DOHH2 (cell line): ENCODE data around the gene TWIST2.

ENCODE experiments used
- H3F3A ChIP-seq: fragments of 200-600 bp; sonication (generic), shearing (Covaris generic); 2 replicates; pipeline ENCODE4 v1.6.0; 2016; ENCODE audit warnings: antibody characterized with exemption, mild to moderate bottlenecking; ENCODE audit not compliant: control insufficient read depth, insufficient read depth
- H3K27ac ChIP-seq: fragments of 200-600 bp; sonication (generic); 2 replicates; pipeline ENCODE4 v1.5.1; 2014; ENCODE audit warnings: low read depth, mild to moderate bottlenecking, low read length, moderate library complexity
- H3K27me3 ChIP-seq: fragments of 200-600 bp; sonication (generic); 2 replicates; pipeline ENCODE4 v1.6.1; 2014; ENCODE audit warnings: mild to moderate bottlenecking, low read length, mixed read lengths; ENCODE audit not compliant: control insufficient read depth
- H3K36me3 ChIP-seq: fragments of 200-600 bp; sonication (generic); 2 replicates; pipeline ENCODE4 v1.6.1; 2014; ENCODE audit warnings: mild to moderate bottlenecking, low read length, moderate library complexity, mixed read lengths; ENCODE audit not compliant: control insufficient read depth
- H3K4me1 ChIP-seq: fragments of 200-600 bp; sonication (generic); 2 replicates; pipeline ENCODE4 v1.6.1; 2014; ENCODE audit warnings: mild to moderate bottlenecking, low read length, mixed read lengths; ENCODE audit not compliant: control insufficient read depth
- H3K4me2 ChIP-seq: fragments of 200-600 bp; sonication (generic); 2 replicates; pipeline ENCODE4 v1.6.0; 2014; ENCODE audit warnings: mild to moderate bottlenecking, low read length, moderate library complexity
- H3K4me3 ChIP-seq: fragments of 200-600 bp; sonication (generic); 2 replicates; pipeline ENCODE4 v1.5.1; 2014; ENCODE audit warnings: mild to moderate bottlenecking, low read length, mixed read lengths
- H3K79me2 ChIP-seq: fragments of 200-600 bp; sonication (generic); 2 replicates; pipeline ENCODE4 v1.6.1; 2014; ENCODE audit warnings: mild to moderate bottlenecking, low read length, mixed read lengths; ENCODE audit not compliant: control insufficient read depth
- H3K9me2 ChIP-seq: fragments of 200-600 bp; sonication (generic); replicated peaks from 2 replicates; pipeline ENCODE4 v1.6.1; 2014; ENCODE audit warnings: mild to moderate bottlenecking, low read length, mixed read lengths; ENCODE audit not compliant: control insufficient read depth
- H3K9me3 ChIP-seq: fragments of 200-600 bp; sonication (generic); 2 replicates; pipeline ENCODE4 v1.6.1; 2014; ENCODE audit warnings: antibody characterized with exemption, low read length, mixed read lengths; ENCODE audit not compliant: control insufficient read depth, insufficient read depth
- H4K20me1 ChIP-seq: fragments of 200-600 bp; sonication (generic); 2 replicates; pipeline ENCODE4 v1.6.0; 2014; ENCODE audit warnings: low read depth, mild to moderate bottlenecking, antibody characterized with exemption, low read length, moderate library complexity; ENCODE audit not compliant: control insufficient read depth, insufficient read depth
- EZH2phosphoT487 ChIP-seq: fragments of 200-600 bp; sonication (generic); IDR thresholded peaks from 2 replicates; pipeline ENCODE4 v1.6.1; 2017; ENCODE audit warnings: borderline replicate concordance, mild to moderate bottlenecking, antibody characterized with exemption, low read length, moderate library complexity, mixed read lengths
- TF ChIP-seq, protein P1 (sequence below): fragments of 200-600 bp; sonication (generic); IDR thresholded peaks from one replicate; pipeline ENCODE4 v1.5.1; 2014; ENCODE audit warnings: antibody characterized with exemption, mild to moderate bottlenecking, low read depth, low read length; ENCODE audit not compliant: poor library complexity, severe bottlenecking

The TWIST2 gene

DNA sequence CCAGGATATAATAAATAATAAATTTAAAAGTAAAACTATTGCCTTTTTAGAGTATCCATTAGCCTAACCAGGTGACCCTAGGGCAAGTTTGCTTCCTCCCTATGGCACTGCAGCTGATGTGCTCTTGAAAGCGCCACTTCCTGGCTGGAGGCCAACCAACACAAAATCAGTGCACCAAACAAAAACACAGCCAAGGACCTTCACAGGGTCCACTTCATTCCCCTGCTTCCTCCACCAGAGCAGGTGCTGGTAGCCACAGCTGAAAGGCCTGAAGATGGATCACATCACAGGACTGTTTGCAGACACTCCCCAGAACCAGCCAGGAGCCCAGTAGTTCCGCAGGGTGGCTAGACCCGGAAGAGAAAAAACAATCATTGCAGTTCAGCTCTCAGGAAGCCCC is 108.8 kb downstream of the TWIST2 start:
- no peaks in the 10 kb centered on the region for H3F3A ChIP-seq
- H3K4me1 ChIP-seq: no peaks in the 10 kb centered on the region
- TF ChIP-seq, protein P1, sequence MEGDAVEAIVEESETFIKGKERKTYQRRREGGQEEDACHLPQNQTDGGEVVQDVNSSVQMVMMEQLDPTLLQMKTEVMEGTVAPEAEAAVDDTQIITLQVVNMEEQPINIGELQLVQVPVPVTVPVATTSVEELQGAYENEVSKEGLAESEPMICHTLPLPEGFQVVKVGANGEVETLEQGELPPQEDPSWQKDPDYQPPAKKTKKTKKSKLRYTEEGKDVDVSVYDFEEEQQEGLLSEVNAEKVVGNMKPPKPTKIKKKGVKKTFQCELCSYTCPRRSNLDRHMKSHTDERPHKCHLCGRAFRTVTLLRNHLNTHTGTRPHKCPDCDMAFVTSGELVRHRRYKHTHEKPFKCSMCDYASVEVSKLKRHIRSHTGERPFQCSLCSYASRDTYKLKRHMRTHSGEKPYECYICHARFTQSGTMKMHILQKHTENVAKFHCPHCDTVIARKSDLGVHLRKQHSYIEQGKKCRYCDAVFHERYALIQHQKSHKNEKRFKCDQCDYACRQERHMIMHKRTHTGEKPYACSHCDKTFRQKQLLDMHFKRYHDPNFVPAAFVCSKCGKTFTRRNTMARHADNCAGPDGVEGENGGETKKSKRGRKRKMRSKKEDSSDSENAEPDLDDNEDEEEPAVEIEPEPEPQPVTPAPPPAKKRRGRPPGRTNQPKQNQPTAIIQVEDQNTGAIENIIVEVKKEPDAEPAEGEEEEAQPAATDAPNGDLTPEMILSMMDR: no peak
- TF ChIP-seq EZH2phosphoT487: no peak
- H3K27me3 ChIP-seq: peaks cover 5% of the 10 kb centered on the region; the same call in 1 of the 2 replicates
- no peaks in the 10 kb centered on the region for H3K9me2 ChIP-seq
- no peaks in the 10 kb centered on the region for H4K20me1 ChIP-seq
- H3K4me2 ChIP-seq: no peak overlapping the region
- no peak overlapping the region for H3K4me3 ChIP-seq
- H3K27ac ChIP-seq: no peak overlapping the region
- no peaks in the 10 kb centered on the region for H3K36me3 ChIP-seq
- no peaks in the 10 kb centered on the region for H3K9me3 ChIP-seq
- H3K79me2 ChIP-seq: no peaks in the 10 kb centered on the region
